H9 (cell line): ENCODE data around the gene TRAF3IP1. TPM values are rescaled to one million over a fixed set of nuclear protein-coding genes. Genes with fewer than 3 reads are reported as not detected.

Experiments used
- DNase-seq: peaks from one replicate; pipeline ENCODE4 v3.0.0-alpha.2; 2017
- H2AFZ ChIP-seq: one replicate; pipeline ENCODE4 v1.6.1; 2013; ENCODE audit warnings: mild to moderate bottlenecking, low read length, control low read depth, moderate library complexity
- H2AK5ac ChIP-seq: 2 replicates; pipeline ENCODE4 v1.6.1; 2013; ENCODE audit warnings: low read length, control low read depth, mixed read lengths; ENCODE audit not compliant: insufficient read length
- H2BK120ac ChIP-seq: one replicate; pipeline ENCODE4 v1.6.1; 2013; ENCODE audit warnings: low read depth, mild to moderate bottlenecking, low read length, control low read depth, inconsistent platforms; ENCODE audit not compliant: poor library complexity, severe bottlenecking
- H2BK12ac ChIP-seq: 2 replicates; pipeline ENCODE4 v1.6.1; 2013; ENCODE audit warnings: low read length, control low read depth, mixed read lengths, low read depth; ENCODE audit not compliant: insufficient read length
- H2BK15ac ChIP-seq: 2 replicates; pipeline ENCODE4 v1.6.1; 2013; ENCODE audit warnings: low read depth, low read length, control low read depth
- H2BK20ac ChIP-seq: one replicate; pipeline ENCODE4 v1.6.1; 2013; ENCODE audit warnings: low read depth, mild to moderate bottlenecking, low read length, control low read depth, inconsistent platforms; ENCODE audit not compliant: poor library complexity, severe bottlenecking
- H2BK5ac ChIP-seq: 2 replicates; pipeline ENCODE4 v1.6.1; 2013; ENCODE audit warnings: low read length, control low read depth, mixed read lengths; ENCODE audit not compliant: insufficient read length
- H3K14ac ChIP-seq: 2 replicates; pipeline ENCODE4 v1.6.1; 2013; ENCODE audit warnings: low read length, control low read depth; ENCODE audit not compliant: insufficient read depth
- H3K18ac ChIP-seq: 2 replicates; pipeline ENCODE4 v1.6.1; 2013; ENCODE audit warnings: low read depth, mild to moderate bottlenecking, mixed read lengths, low read length, control low read depth; ENCODE audit not compliant: insufficient read length
- H3K23ac ChIP-seq: 2 replicates; pipeline ENCODE4 v1.6.1; 2013; ENCODE audit warnings: low read length, control low read depth, mixed read lengths, low read depth; ENCODE audit not compliant: insufficient read length
- H3K23me2 ChIP-seq: 2 replicates; pipeline ENCODE4 v1.6.1; 2013; ENCODE audit warnings: low read depth, mild to moderate bottlenecking, mixed read lengths, low read length, control low read depth; ENCODE audit not compliant: insufficient read length, poor library complexity, severe bottlenecking
- H3K27ac ChIP-seq: 2 replicates; pipeline ENCODE4 v1.5.1; 2013; ENCODE audit warnings: low read length, control low read depth, mixed read lengths, low read depth; ENCODE audit not compliant: insufficient read length
- H3K27me3 ChIP-seq: 2 replicates; pipeline ENCODE4 v1.6.1; 2013; ENCODE audit warnings: low read length, control low read depth, inconsistent platforms; ENCODE audit not compliant: insufficient read depth
- H3K4ac ChIP-seq: 2 replicates; pipeline ENCODE4 v1.6.1; 2013; ENCODE audit warnings: low read depth, mild to moderate bottlenecking, control low read depth, inconsistent platforms, low read length, moderate library complexity
- H3K4me1 ChIP-seq: 2 replicates; pipeline ENCODE4 v1.6.1; 2013; ENCODE audit warnings: low read length, control low read depth, inconsistent platforms; ENCODE audit not compliant: insufficient read depth
- H3K4me2 ChIP-seq: 2 replicates; pipeline ENCODE4 v1.6.1; 2013; ENCODE audit warnings: low read length, control low read depth, mixed read lengths; ENCODE audit not compliant: insufficient read length, insufficient read depth
- H3K56ac ChIP-seq: 2 replicates; pipeline ENCODE4 v1.6.1; 2013; ENCODE audit warnings: low read depth, mild to moderate bottlenecking, mixed read lengths, low read length, control low read depth; ENCODE audit not compliant: insufficient read length
- H3K79me1 ChIP-seq: 2 replicates; pipeline ENCODE4 v1.6.1; 2013; ENCODE audit warnings: low read depth, mild to moderate bottlenecking, moderate library complexity, low read length, control low read depth, inconsistent platforms; ENCODE audit not compliant: insufficient read depth, poor library complexity, severe bottlenecking
- H3K79me2 ChIP-seq: 2 replicates; pipeline ENCODE4 v1.6.1; 2013; ENCODE audit warnings: low read length, control low read depth, inconsistent platforms; ENCODE audit not compliant: insufficient read depth
- H3K9ac ChIP-seq: 2 replicates; pipeline ENCODE4 v1.6.1; 2013; ENCODE audit warnings: low read length, control low read depth, mixed read lengths; ENCODE audit not compliant: insufficient read length; ENCODE audit errors: extremely low read depth
- H3K9me3 ChIP-seq: one replicate; pipeline ENCODE4 v1.6.1; 2013; ENCODE audit warnings: low read depth, low read length, inconsistent platforms; ENCODE audit not compliant: control insufficient read depth
- H3T11ph ChIP-seq: one replicate; pipeline ENCODE4 v1.6.1; 2013; ENCODE audit warnings: mild to moderate bottlenecking, low read length, control low read depth, inconsistent platforms
- H4K20me1 ChIP-seq: one replicate; pipeline ENCODE4 v1.6.1; 2013; ENCODE audit not compliant: control insufficient read depth, insufficient read length, insufficient read depth
- H4K5ac ChIP-seq: 2 replicates; pipeline ENCODE4 v1.6.1; 2013; ENCODE audit warnings: low read depth, mild to moderate bottlenecking, mixed read lengths, low read length, control low read depth; ENCODE audit not compliant: insufficient read length
- H4K8ac ChIP-seq: replicated peaks from 2 replicates; pipeline ENCODE4 v1.6.1; 2013; ENCODE audit warnings: low read length, control low read depth, mixed read lengths, low read depth; ENCODE audit not compliant: insufficient read length
- H4K91ac ChIP-seq: 2 replicates; pipeline ENCODE4 v1.6.1; 2013; ENCODE audit warnings: low read depth, mild to moderate bottlenecking, moderate library complexity, mixed read lengths, low read length, control low read depth; ENCODE audit not compliant: insufficient read length
- H3K27ac Mint-ChIP-seq, 3 experiments: 2 replicates in 2 of 3; 3 replicates in 1 of 3; pipeline ENCODE4 v1.8.0; 2020 to 2021; ENCODE audit warnings: mixed read lengths in 3 of 3, mild to moderate bottlenecking in 1 of 3, moderate library complexity in 1 of 3
- H3K27me3 Mint-ChIP-seq: 2 replicates; pipeline ENCODE4 v1.8.0; 2021; ENCODE audit warnings: low read depth, mild to moderate bottlenecking, moderate library complexity, mixed read lengths
- H3K36me3 Mint-ChIP-seq, 3 experiments: 2 replicates in 2 of 3; 3 replicates in 1 of 3; pipeline ENCODE4 v1.8.0; 2020 to 2021; ENCODE audit warnings: low read depth in 3 of 3, mixed read lengths in 3 of 3; ENCODE audit not compliant: insufficient read depth in 1 of 3
- H3K4me1 Mint-ChIP-seq, 2 experiments: 2 replicates each; pipeline ENCODE4 v1.8.0; 2020; ENCODE audit warnings: mixed read lengths in 2 of 2
- H3K4me3 Mint-ChIP-seq, 2 experiments: 2 replicates in 1 of 2; 3 replicates in 1 of 2; pipeline ENCODE4 v1.8.0; 2020 to 2021; ENCODE audit warnings: mild to moderate bottlenecking in 2 of 2, mixed read lengths in 2 of 2, moderate library complexity in 1 of 2
- H3K9me3 Mint-ChIP-seq, 2 experiments: 2 replicates in 1 of 2; 3 replicates in 1 of 2; pipeline ENCODE4 v1.8.0; 2020; ENCODE audit warnings: mild to moderate bottlenecking in 2 of 2, mixed read lengths in 2 of 2, moderate library complexity in 1 of 2
- CTCF ChIP-seq: fragments of 200-600 bp; sonication (generic); conservative IDR thresholded peaks from 3 replicates; pipeline ENCODE4 v1.8.0; 2021; ENCODE audit warnings: antibody characterized with exemption, mild to moderate bottlenecking
- WGBS: extraction: QIAGEN DNeasy Blood & Tissue Kit; methylation state at CpG from one replicate; pipeline ENCODE4 v1.1.7; 2013; ENCODE audit warnings: missing lambda C conversion rate, low lambda C conversion rate, mixed read lengths; ENCODE audit not compliant: insufficient read length; ENCODE audit errors: extremely low coverage; 5-methylcytosine and 5-hydroxymethylcytosine counted together
- total RNA-seq: library from RNA; stranded (reverse); gene quantifications from 2 replicates; pipeline ENCODE4 v1.2.1, GENCODE V29; 2021

TRAF3IP1 gene
- total RNA-seq, 1 experiment from 2014 or later: 16.4 TPM

DNA sequence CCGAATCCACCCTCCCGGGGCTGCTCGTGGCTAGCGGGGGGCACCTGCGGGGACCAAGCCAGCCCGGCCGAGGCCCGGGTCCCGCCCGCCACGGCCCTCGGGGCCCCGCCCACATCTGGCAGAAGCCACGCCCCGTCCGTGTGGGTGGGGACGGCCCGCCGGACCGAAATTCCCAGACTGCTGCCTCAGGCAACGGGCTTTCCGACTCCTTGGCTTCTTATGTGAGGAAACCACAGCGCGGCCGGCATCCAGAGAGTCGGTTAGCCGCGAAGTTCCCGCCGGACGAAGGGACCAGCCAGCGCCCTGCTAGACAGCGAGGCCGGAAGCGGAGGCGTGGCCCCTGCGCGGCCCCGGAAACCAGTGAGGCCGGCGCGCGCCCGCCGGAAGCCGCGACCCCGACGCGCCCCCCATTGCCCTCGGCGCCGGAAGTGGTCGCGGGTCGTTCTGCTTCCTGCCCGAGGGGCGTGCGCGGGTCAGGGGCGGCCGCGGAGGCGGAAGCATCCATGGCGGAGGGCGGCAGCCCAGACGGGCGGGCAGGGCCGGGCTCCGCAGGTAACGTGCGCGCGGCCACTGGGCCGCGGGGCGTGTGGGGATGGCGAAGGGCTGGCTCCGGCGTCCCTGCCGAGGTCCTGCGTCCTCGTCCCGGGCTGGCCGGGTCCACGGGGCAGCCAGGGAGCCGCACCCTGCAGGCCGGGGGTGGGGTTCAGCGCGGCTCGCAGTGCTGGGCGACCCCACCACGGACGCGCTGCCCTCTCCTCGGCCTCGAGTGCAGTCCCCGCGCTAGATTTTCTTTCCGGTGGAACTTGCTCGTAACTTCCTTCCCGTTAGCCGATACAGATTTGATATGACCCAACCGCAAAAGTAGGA lies 106.5 kb downstream of the TRAF3IP1 start, which contains the start of gene ASB1:
Gene ASB1, plus strand, starts transcription at position 360 of the 867 bp plus-strand sequence. Its CDS starts 144 bp downstream, at position 504.
- Histone ChIP-seq H4K8ac (no peak within 1 kb of the TSS), H3K79me1 (peaks cover 2% of the 10 kb centered on the region), H3K9ac (peak within 1 kb of the TSS; percentile 55), H3K14ac (peak within 1 kb of the TSS; percentile 77), H4K5ac (no peak within 1 kb of the TSS), H3K4me1 (no peaks in the 10 kb centered on the region), H3K4ac (no peak within 1 kb of the TSS), H4K20me1 (no peaks in the 10 kb centered on the region), H3K9me3 (no peaks in the 10 kb centered on the region), H3K18ac (peak within 1 kb of the TSS; percentile 92), H3K79me2 (peaks cover 29% of the 10 kb centered on the region; the same call in 1 of the 2 replicates), H2AK5ac (no peak within 1 kb of the TSS), H2BK5ac (no peak within 1 kb of the TSS), H2BK15ac (no peak within 1 kb of the TSS), H2BK12ac (no peak within 1 kb of the TSS), H3K27ac (no peak within 1 kb of the TSS), H2AFZ (no peak within 1 kb of the TSS), H3T11ph (no peak within 1 kb of the TSS), H3K4me2 (peak within 1 kb of the TSS; percentile 81), H2BK20ac (no peak within 1 kb of the TSS), H3K56ac (no peak within 1 kb of the TSS), H3K27me3 (no peaks in the 10 kb centered on the region), H2BK120ac (no peak within 1 kb of the TSS), H4K91ac (no peak within 1 kb of the TSS), H3K23ac (no peak within 1 kb of the TSS), H3K23me2 (peaks cover 7% of the 10 kb centered on the region)
- H3K4me1 Mint-ChIP-seq: peaks cover 23% of the 10 kb centered on the region in 2 experiments
- peak within 1 kb of the TSS; percentile 90 to 96 (median 93) for H3K27ac Mint-ChIP-seq
- H3K9me3 Mint-ChIP-seq: peaks cover 0 to 8% of the 10 kb centered on the region in 2 experiments; a peak in 2 of 5 replicates
- no peaks in the 10 kb centered on the region; the same call in 1 of the 2 replicates for H3K27me3 Mint-ChIP-seq
- H3K4me3 Mint-ChIP-seq: peak within 1 kb of the TSS; percentile 90 to 96
- no peak for TF ChIP-seq CTCF
- peak; percentile 87 for DNase-seq
- no CpG with 5 or more reads among the region's 104 CpGs for WGBS
- peaks cover 16 to 26% (median 20%) of the 10 kb centered on the region in 3 experiments for H3K36me3 Mint-ChIP-seq
